GM12878 (cell line): Measurements from ENCODE around the gene SPINT4. TPM values are rescaled to one million over a fixed set of nuclear protein-coding genes. Genes with fewer than 3 reads are reported as not detected.
"Not testable (repeated sequence)": the region's sequence is repeated elsewhere in the genome, so short reads cannot be mapped to it uniquely, and the experiment has no call there.

ENCODE experiments used
- ATAC-seq: fragments of 200-7000 bp; cut with Tn5 transposase; 3 replicates; pipeline ENCODE4 v1.9.1; 2020; ENCODE audit warnings: mild to moderate bottlenecking, moderate library complexity
- BruUV-seq: library from RNA; stranded (reverse); fragments of 400-500 nt; replicated peaks from 2 replicates; lab custom pipeline; 2021; lab: Mats Ljungman, UMichigan
- CTCF ChIA-PET: fragments of 300-600 bp; sonication (Branson Sonifier 250); formaldehyde crosslinking; extraction: SDS; loops from one replicate; lab custom pipeline; 2021; ENCODE audit warnings: inconsistent platforms; lab: Yijun Ruan, JAX
- POLR2A ChIA-PET: fragments of 350-600 bp; formaldehyde crosslinking; extraction: SDS; loops from one replicate; lab custom pipeline; 2021; ENCODE audit warnings: inconsistent platforms; lab: Charles Lee
- RAD21 ChIA-PET: fragments of 300-600 bp; sonication (Branson Sonifier 250); formaldehyde crosslinking; loops from one replicate; lab custom pipeline; 2023; ENCODE audit warnings: antibody characterized with exemption; ENCODE audit not compliant: unreplicated experiment; lab: Charles Lee
- SMC1A ChIA-PET: fragments of 300-600 bp; sonication (Branson Sonifier 250); formaldehyde crosslinking; loops from one replicate; lab custom pipeline; 2023; ENCODE audit not compliant: unreplicated experiment, uncharacterized antibody; lab: Charles Lee
- DNase-seq: peaks from one replicate; pipeline ENCODE4 v3.0.0-alpha.2; 2011; ENCODE audit warnings: low read depth, low spot score
- FAIRE-seq: peaks from 3 replicates; lab custom pipeline; 2011; peaks lifted over from hg19 to GRCh38; lab: Jason Lieb, UNC
- H2AFZ ChIP-seq: 2 replicates; pipeline ENCODE4 v1.6.0; 2011; ENCODE audit warnings: low read depth, low read length, control low read depth; ENCODE audit not compliant: control insufficient read depth
- H3K27ac ChIP-seq: 2 replicates; pipeline ENCODE4 v1.5.1; 2011; ENCODE audit warnings: control low read depth; ENCODE audit not compliant: control insufficient read depth, insufficient read depth
- H3K27me3 ChIP-seq, 2 experiments: replicated peaks in 1 of 2; 2 replicates each; pipeline versions ENCODE4 v1.6.0 to v1.6.1; 2011; ENCODE audit warnings: low read length in 1 of 2; ENCODE audit not compliant: control insufficient read depth in 2 of 2, insufficient read depth in 2 of 2
- H3K36me3 ChIP-seq, 2 experiments: 2 replicates each; pipeline ENCODE4 v1.5.1; 2011; ENCODE audit warnings: low read length in 1 of 2; ENCODE audit not compliant: control insufficient read depth in 2 of 2, insufficient read depth in 2 of 2
- H3K4me1 ChIP-seq: 2 replicates; pipeline ENCODE4 v1.6.1; 2011; ENCODE audit warnings: mild to moderate bottlenecking, low read length, moderate library complexity, mixed read lengths; ENCODE audit not compliant: control insufficient read depth, insufficient read depth
- H3K4me2 ChIP-seq: 2 replicates; pipeline ENCODE4 v1.6.0; 2011; ENCODE audit warnings: control low read depth; ENCODE audit not compliant: control insufficient read depth, insufficient read depth
- H3K4me3 ChIP-seq: fragments of 200-600 bp; sonication (generic); 2 replicates; pipeline ENCODE4 v1.5.1; 2016
- H3K79me2 ChIP-seq: 2 replicates; pipeline ENCODE4 v1.6.0; 2011; ENCODE audit warnings: low read length; ENCODE audit not compliant: control insufficient read depth, insufficient read depth
- H3K9ac ChIP-seq: 2 replicates; pipeline ENCODE4 v1.8.0; 2011; ENCODE audit warnings: low read length, control low read depth, mixed read lengths; ENCODE audit not compliant: control insufficient read depth, insufficient read depth
- H3K9me3 ChIP-seq: replicated peaks from 3 replicates; pipeline ENCODE4 v1.5.1; 2011; ENCODE audit warnings: mild to moderate bottlenecking, low read length; ENCODE audit not compliant: control insufficient read depth, insufficient read depth
- H4K20me1 ChIP-seq: 2 replicates; pipeline ENCODE4 v1.6.0; 2011; ENCODE audit not compliant: control insufficient read depth, insufficient read depth
- WGBS: methylation state at CpG from one replicate; pipeline ENCODE4 v1.1.6; 2016; ENCODE audit warnings: low lambda C conversion rate; ENCODE audit not compliant: insufficient replicate concordance, insufficient coverage; ENCODE audit errors: missing lambda C conversion rate; 5-methylcytosine and 5-hydroxymethylcytosine counted together
- in situ Hi-C: fragments of 300-500 bp; cut with MboI; formaldehyde crosslinking; loops from 9 replicates; pipeline ENCODE4 v1.14.3; 2018; ENCODE audit warnings: mixed read lengths
- intact Hi-C: fragments of 100-400 bp; cut with micrococcal nuclease; formaldehyde crosslinking; loops from one replicate; pipeline ENCODE4 v1.14.2; 2022; ENCODE audit not compliant: unreplicated experiment
- polyA plus RNA-seq, 11 experiments: library from polyadenylated mRNA; depleted of rRNA in 4 of 11; unstranded in 6 of 11; stranded (reverse) in 5 of 11; fragments of >200 nt; fragmentation: Nextera tagmentation in 4 of 11; fragmentation: Illumina TruSeq in 1 of 11; extraction: Ambion mirVana in 4 of 11; extraction: Trizol in 1 of 11; gene quantifications; 1 replicate in 1 of 11; 2 replicates in 10 of 11; pipeline versions ENCODE4 v1.2.1 to v1.2.3, GENCODE V29; 2011 to 2016; ENCODE audit warnings: inconsistent platforms in 2 of 11, missing spikeins in 2 of 11, low read depth in 1 of 11
- total RNA-seq, 4 experiments: library from RNA; depleted of rRNA in 3 of 4; stranded (reverse); fragments of >200 nt in 3 of 4; fragmentation: Illumina TruSeq in 1 of 4; extraction: Trizol in 1 of 4; gene quantifications; 2 replicates each; pipeline versions ENCODE4 v1.2.1 to v1.2.3, GENCODE V29; 2013 to 2021

Gene SPINT4
- total and polyA plus RNA-seq, 10 of the 15 experiments (the other 5 are each of a cell fraction or from before 2014, with no cell fraction given), result not detected

GRCh38 chr20:45759921-45760320 lies 37.8 kb downstream of the SPINT4 start:
- H2AFZ ChIP-seq, H4K20me1 ChIP-seq, H3K9me3 ChIP-seq, H3K9ac ChIP-seq, intact Hi-C loops, H3K4me1 ChIP-seq, DNase-seq, H3K27me3 ChIP-seq, BruUV-seq, H3K4me2 ChIP-seq, H3K79me2 ChIP-seq, H3K27ac ChIP-seq, POLR2A ChIA-PET, CTCF ChIA-PET, RAD21 ChIA-PET, ATAC-seq, in situ Hi-C loops, SMC1A ChIA-PET, H3K4me3 ChIP-seq, FAIRE-seq, H3K36me3 ChIP-seq: not testable (repeated sequence)
- 53% methylated on average over 8 of the region's 8 CpGs for WGBS

- DNase-seq, H3K36me3 ChIP-seq, CTCF ChIA-PET, H2AFZ ChIP-seq, RAD21 ChIA-PET, BruUV-seq, H3K4me3 ChIP-seq, H3K27ac ChIP-seq, H3K9me3 ChIP-seq, SMC1A ChIA-PET, H3K9ac ChIP-seq, in situ Hi-C loops, intact Hi-C loops, H3K4me1 ChIP-seq, H4K20me1 ChIP-seq, FAIRE-seq, ATAC-seq, H3K79me2 ChIP-seq, H3K27me3 ChIP-seq, POLR2A ChIA-PET, H3K4me2 ChIP-seq: not testable (repeated sequence)
- WGBS, result 64% methylated on average over 7 of the region's 12 CpGs
These were observed 39.8 kb downstream of the SPINT4 start for GRCh38 chr20:45761966-45762365.

GRCh38 chr20:45764618-45765282 lies 42.6 kb downstream of the SPINT4 start:
- H3K27ac ChIP-seq, CTCF ChIA-PET, H3K27me3 ChIP-seq, H3K36me3 ChIP-seq, in situ Hi-C loops, H3K9me3 ChIP-seq, H3K4me2 ChIP-seq, DNase-seq, FAIRE-seq, H3K4me3 ChIP-seq, H2AFZ ChIP-seq, H3K9ac ChIP-seq, H3K4me1 ChIP-seq, RAD21 ChIA-PET, BruUV-seq, H4K20me1 ChIP-seq, H3K79me2 ChIP-seq, SMC1A ChIA-PET, ATAC-seq, intact Hi-C loops: not testable (repeated sequence)
- POLR2A ChIA-PET, result interaction anchor here (0.6 kb wide), 1 partner anchor 170 kb away, joined by 5 read pairs; no protein-coding TSS in a partner anchor
- 61% methylated on average over 13 of the region's 13 CpGs for WGBS
